ENCODE results near the gene EVX2.

EVX2 gene

DNA sequence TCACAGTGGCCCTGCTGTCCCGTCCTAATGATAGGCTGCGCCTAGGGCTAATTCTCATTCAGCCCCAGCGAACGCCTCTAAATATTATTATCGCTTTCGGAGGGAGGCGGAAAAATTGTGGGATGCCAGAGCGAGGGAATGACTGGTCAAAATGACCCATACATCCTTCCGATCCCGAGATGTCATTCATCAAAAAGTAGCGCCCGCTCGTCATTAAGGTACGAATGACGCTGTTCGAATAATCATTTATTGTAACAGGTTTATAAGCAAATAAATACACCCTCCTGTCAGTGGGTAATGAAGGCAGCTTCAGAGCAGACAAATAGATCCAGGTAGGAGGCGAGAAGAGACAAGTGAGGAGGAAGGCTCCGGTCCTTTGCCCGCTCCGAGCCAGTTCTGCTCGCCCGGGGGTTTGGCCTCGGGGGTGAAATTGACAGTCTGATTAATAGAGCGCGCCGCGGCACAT lies at the start of gene EVX2:
EVX2 (minus strand) TSS at position 167 of the 466 bp plus-strand sequence. CDS start 186 bp downstream, outside the sequence.
- in situ Hi-C loops (cut with HindIII; ENCODE audit: low sequenced_read_pairs): no loop called here

DNA sequence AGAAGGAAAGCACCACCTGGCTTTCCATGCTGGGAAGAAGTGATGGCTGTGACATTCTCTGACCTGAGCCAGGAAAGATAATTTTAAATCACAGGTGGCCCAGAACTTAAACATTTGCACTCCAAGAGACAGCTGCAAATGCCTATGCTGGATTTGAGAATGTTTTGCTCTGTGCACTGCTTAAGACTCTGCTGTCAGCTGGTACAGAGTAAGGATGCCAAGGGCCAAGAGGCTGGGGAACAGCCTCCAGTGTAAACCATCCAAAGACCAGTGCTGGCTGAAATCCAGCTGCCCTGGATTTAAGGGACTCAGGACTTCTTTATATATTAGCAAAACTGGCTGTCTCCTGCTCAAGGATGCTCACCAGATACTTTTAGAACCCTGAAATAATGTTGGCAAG lies 49.6 kb upstream of the EVX2 start:
- in situ Hi-C loops (cut with HindIII; ENCODE audit: low sequenced_read_pairs): no loop called here

DNA sequence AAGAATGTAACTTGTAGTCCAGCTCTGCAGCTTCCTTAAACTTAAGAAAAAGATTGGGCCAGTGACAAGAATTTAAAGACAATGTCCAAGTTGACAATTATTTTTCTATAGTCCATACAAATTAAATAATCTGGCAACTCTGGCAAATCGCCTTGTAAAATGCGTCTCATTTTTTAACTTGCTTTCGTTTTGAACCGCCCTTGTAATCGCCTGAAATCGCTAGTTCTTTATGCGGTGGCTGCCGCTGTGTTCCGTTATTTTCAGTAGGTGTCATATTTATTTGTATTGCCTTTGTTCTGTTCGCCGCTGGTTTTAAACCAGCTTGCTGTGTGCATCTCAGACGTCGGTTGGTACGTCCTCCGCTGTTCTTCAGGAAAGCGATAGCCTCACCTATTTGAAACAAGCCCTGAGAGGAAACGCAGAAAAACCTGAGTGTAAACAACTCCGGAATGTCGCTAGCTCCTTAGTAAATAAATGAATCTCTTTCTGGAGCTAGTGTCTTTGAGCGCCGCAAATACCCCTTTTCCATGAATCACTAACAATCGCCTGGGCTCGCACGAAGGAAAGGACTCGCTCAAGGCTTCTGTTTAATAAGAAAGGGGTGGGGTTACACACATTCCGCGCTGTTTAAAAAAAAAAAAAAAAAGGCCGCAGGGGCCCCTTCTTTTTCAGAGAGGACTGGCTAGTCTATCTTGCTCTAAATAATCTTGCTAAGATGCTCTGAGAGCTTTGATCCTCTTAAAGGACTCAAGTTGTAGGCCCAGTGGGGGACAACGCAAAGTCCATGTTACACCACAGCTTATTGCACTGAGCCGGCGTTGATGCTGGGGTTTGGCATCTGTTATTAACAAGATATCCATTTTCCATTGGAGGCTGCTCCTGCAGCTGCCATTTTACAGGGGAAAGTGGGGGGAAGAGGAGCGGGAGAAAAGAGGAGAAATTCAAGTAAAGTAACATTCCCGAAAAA lies 48.7 kb upstream of the EVX2 start:
- in situ Hi-C loops (cut with HindIII; ENCODE audit: low sequenced_read_pairs): no loop called here

DNA sequence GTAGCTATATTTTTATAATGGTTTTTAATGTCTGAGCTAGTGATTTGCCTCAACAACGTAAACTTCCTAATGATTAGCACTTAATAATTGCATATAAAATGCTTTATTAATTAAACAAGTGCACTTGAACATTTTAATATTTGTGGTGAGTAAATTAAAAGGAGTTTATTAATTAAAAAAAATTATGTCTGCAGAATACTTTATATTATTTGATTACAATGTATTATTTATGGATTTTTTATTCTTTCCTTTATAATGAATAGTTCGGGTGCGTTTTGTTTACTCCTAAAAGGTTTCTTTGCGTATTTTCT lies 48.0 kb upstream of the EVX2 start:
- in situ Hi-C loops (cut with HindIII; ENCODE audit: low sequenced_read_pairs): no loop called here

DNA sequence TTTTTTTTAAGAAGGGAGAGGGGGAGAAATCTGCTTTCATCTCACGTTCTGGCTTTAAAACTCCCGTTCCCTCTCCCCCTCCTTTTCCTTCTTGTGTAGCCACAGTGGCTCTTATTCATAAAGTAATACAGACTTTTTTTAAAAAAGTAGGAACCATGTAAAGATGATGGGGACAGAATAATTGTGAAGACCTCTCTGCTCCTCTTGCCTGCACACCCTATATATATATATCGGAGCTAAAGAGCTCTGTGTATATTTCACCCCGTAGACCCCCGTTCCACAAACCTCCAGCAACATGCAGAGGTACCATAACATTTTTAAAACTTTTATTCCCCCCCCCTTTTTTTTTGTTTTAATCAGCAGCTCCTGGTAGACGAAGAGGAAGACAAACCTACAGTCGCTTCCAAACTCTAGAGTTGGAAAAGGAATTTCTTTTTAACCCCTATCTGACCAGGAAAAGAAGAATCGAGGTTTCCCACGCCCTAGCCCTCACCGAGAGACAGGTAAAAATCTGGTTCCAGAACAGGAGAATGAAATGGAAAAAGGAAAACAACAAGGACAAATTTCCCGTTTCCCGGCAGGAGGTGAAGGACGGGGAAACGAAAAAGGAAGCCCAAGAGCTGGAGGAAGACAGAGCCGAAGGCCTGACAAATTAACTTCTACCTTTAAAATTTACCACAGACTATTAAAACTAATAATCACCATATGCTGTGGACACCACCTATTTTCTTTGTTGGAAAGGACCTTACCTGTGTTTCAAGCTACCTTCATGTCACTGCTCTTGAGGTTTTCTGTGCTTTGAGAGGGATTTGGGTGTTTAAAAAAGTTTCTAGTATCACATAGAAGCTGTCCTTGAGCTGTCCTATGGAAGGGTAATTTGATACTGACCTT lies 47.4 kb upstream of the EVX2 start:
- in situ Hi-C loops (cut with HindIII; ENCODE audit: low sequenced_read_pairs): no loop called here

DNA sequence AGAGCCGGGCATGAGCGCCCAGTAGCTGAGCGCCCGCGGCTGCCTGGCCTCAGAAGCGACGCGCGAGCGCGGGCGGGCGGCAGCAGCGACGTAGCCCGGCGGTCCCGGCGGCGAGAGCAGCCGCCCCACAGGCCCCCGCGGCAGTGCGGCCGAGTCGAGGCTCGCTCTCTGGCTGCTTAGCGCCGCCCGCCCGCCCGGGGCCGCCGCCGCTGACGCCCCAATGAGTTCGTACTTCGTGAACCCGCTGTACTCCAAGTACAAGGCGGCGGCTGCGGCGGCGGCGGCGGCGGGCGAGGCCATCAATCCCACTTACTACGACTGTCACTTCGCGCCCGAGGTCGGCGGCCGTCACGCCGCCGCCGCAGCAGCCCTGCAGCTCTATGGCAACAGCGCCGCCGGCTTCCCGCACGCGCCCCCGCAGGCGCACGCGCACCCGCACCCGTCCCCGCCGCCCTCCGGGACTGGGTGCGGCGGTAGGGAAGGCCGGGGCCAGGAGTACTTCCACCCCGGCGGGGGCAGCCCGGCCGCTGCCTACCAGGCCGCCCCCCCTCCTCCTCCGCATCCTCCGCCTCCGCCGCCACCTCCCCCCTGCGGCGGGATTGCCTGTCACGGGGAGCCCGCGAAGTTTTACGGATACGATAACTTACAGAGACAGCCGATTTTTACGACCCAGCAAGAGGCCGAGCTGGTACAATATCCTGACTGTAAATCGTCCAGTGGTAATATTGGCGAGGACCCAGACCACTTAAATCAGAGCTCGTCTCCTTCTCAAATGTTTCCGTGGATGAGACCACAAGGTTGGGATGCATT lies 46.6 kb upstream of the EVX2 start:
- in situ Hi-C loops (cut with HindIII; ENCODE audit: low sequenced_read_pairs): no loop called here

DNA sequence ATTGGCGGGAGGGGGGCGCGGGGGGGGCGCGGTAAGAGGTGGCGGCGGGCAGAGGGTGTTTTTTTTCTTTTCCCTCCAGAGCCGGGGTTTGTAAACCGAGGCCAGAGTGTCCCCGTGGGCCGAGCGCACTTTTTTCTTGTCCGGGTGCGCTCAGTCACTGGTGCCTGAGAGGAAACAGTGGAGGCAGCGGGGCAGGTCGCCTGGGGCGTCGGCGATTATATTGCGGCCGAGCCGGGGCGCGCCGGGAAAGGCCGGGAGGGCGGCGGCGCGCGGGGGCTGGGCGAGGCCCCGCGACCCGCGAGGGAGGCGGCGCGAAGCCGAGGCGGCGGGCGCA lies 46.0 kb upstream of the EVX2 start:
- in situ Hi-C loops (cut with HindIII; ENCODE audit: low sequenced_read_pairs): no loop called here

DNA sequence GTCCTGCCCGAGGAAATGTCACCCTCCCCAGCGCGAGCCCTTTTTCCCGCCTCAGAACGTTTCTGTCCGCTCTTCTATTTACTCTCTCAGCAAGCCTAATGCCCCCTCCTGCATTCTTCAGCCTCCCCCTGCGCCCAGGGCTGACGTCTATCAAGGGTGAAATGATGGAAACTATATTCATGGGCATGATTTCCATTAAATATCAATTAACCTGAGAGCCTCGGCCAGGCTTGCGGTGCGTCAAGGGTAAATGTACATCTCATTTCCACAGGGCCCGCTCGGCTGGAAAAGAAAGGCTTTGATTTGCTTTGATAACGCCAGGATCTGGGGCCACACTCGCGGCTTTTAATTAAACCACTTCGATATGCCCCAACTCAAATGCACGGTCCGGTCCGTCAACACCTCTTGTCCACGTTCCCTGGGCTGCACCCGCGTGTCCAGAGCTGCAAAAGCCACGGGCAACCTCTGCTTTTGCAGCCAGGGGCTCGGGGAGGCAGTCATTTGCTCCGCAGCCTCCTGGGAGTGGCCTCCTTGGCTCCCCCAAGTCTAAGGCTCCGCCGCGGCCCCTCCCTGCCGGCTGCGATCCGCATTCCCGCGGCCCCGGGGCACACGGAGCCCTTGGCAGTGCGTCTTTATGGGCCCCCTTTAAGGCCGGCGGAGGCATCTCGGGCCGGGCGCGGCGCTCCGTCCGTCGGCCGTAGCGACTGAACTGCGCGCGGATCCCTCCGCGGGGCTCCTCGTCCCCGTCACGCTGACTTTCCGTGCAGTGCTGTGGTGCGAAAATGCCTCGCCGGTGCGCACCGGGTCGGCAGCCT lies 45.4 kb upstream of the EVX2 start, which contains the start of gene HOXD8:
HOXD8 (plus strand) TSS at position 724 of the 815 bp plus-strand sequence. CDS start 662 bp downstream, outside the sequence.
- in situ Hi-C loops (cut with HindIII; ENCODE audit: low sequenced_read_pairs): no loop called here

DNA sequence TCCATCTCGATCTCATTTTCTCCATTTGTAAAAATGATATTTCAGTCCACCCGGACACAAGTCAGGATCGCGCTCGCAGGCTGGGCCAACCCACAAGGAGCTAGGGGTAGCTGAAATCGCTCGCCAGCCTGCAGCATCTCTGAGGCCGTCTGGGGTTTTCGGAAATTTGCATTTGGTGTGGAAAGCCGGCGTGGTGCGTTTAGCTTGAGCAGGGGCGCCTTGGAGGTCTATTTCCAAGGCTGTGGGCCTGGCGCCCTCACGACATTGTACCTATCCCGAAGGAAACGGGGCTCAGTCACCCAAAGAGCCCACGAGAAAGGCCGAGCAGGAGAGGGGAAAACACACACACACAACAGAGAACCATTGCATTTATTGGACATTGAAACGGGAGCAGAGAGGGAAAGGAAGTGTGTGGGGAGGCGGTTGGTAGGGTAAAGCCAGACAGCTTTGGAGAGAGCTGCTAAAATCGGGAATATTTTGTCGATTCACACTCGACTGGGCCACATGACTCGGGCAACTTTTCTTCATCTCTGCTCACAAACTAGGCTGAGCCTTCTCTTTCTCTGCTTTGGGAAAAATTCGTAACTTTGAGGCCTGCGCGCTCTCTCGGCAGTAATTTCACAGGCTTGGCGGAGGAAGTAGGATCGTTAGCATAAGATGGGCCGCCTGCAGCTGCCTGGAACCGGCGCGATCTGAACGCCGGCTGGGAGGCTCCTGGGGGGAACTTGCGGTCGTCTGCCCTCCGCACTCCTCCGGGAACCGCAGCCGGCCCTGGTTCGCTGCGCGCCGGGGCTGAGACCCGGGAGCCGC lies 44.6 kb upstream of the EVX2 start:
- in situ Hi-C loops (cut with HindIII; ENCODE audit: low sequenced_read_pairs): no loop called here

DNA sequence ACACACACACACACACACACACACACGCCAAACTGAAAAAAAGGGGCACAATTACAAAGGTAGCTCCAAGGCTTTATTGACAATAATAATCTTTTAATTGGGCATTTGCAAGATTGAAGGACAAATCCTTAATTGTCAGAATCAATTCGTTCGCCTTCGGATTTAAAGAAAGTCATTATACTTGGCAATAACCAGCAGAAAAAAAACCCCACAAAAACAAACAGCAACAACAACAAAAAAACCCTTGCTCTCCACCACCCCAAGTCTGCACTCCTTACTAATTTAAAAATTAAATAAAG lies 44.0 kb upstream of the EVX2 start:
- in situ Hi-C loops (cut with HindIII; ENCODE audit: low sequenced_read_pairs): no loop called here

DNA sequence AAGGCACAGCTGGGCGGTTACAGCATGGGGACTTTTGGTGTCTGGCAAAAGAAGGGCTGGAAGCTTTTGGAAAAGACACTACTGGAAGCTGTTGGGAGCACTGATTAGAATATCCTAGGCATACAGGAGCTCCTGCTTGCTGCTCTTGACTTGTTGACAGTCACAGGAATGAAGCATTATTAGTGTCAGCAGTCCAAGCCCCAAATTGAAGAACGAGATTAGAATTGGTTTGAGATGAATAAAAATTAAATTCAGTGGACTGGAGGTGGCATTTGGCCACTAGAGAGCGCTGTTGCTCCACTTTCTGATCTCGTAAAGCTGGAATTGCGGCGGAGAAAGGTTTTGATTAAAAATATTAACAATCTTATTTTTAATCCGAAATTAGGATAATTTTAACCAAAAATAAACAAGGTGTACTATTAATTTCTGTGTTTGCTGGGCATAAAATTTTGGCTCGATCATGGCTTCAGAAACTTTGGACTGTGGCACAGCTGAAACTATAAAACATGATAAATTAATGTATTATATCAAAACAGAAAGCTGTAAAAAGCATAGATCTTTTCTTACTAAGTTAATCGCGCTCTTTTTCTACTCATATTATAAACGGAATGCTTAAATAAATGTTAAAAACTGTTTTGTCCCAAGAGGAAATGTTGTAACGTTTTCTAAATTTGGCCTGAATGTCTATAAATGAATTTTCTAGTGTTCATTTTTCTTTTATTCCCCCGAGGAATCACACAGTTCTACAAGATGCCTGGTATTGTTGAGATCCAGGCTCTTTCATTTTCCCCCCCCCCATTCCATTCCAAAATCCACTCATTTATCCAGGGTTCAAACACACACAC lies 43.4 kb upstream of the EVX2 start:
- in situ Hi-C loops (cut with HindIII; ENCODE audit: low sequenced_read_pairs): no loop called here

DNA sequence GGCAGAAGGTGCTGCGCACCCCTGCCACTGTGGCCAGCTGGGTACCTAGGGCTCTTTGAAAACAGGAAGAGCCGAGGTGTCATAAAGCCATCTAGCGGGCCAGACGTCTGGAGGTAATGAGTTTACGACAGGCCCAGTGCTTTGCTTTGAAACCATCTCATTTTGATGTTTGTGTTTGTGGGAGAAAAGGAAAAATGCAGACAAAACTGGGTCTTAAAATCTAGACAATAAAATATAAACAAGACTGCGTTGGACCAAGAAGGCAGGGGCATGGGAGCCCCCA lies 42.0 kb upstream of the EVX2 start:
- in situ Hi-C loops (cut with HindIII; ENCODE audit: low sequenced_read_pairs): no loop called here

DNA sequence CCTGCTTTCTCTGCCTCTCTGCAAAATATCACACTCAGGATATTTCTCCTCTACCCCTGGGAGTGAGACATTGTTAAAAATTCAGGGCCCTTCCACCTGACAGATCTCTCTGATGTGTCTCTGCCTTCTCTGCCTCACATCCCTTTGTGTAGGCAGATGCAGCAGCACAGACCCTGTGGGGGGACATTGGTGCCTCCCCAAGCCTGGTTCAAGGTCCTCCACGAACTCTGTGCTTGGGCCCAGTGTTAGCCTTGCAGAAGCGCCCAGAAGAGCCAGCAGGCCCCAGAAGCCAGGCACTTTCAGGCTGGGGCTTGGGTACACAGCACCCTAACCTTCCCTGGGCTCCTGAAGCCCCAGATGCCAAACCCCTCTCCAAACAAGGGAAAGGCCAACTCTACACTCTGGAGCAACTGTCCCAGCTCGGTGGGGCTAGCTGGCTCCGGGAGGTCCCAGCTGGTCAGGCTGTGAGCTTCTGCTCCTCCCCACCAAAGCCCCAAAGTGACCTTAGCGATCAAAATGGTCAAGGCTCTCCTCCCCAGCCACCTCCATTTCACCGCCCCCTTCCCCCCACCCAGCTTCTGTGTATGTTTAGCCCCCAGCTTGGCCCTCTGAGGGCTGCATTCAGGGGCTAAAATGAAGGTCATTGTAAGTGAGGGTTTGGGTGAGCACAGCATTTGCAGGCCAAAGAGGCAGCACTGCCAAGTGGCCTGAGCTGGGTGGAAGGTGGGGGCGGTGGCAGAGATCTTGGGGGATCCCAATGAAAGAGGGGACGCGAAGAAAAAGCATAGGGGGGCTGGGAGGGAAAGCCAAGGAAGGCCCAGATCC lies 41.4 kb upstream of the EVX2 start:
- in situ Hi-C loops (cut with HindIII; ENCODE audit: low sequenced_read_pairs): loop anchor here (25.0 kb wide), 1 partner anchor 1012 kb away; no protein-coding TSS in a partner anchor

DNA sequence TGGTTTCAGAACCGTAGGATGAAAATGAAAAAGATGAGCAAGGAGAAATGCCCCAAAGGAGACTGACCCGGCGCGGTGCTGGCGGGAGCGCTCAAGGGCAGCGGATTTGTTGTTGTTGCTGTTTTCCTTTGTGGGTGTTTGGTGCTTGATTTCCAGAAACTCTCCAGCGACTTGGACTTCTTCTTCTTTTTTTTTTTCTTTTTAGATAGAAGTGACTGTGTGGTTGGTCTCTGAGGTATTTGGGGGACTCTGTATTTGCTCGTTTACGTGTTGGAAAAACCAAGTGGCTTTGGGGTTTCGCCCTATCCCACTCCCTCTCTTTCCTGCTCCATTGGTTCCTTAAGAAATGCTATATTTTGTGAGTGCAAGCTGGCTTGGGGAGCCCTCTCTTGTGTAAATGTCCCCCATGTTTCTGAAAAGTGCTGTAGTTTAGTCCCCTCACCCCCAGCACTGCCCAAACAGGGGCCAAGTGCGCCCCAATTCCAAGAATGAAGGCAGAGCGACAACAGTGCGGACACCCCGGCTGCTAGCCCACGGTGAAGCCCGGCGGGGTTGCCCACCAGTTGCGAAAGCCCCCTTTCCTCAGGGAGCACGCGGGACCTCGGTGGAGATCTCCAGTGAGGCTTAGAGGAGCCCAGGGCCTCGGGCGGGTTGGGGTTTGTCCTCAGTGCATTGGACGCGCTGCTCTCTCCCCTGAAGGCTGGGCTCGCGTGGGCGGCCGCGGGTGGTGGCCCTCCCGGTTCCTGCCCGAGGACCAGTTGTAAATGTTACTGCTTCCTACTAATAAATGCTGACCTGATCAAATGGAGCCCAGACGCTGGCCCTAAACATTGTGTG lies 40.6 kb upstream of the EVX2 start:
- in situ Hi-C loops (cut with HindIII; ENCODE audit: low sequenced_read_pairs): loop anchor here (25.0 kb wide), 1 partner anchor 1013 kb away; no protein-coding TSS in a partner anchor

DNA sequence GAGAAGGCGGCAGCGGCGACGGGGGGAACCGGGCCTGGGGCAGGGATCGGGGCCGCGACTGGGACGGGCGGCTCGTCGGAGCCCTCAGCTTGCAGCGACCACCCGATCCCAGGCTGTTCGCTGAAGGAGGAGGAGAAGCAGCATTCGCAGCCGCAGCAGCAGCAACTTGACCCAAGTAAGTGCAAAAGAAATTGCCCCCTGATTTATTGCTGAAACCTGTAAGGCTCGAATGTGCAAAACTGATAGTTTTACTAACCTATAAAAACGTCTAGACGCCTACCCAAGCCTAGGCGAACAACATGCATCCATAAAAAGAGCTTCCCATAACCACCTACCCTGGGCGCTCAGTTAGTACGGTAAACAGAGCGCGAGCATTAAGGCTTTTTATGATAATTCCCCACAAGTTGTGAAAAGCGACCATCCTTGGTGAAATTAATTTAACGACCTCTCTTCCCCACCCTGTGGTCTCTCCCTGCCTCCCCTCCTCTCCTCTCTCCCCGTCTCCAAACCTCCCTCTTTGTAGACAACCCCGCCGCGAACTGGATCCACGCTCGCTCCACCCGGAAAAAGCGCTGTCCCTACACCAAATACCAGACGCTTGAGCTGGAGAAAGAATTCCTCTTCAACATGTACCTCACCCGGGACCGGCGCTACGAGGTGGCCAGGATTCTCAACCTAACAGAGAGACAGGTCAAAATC lies 39.8 kb upstream of the EVX2 start:
- in situ Hi-C loops (cut with HindIII; ENCODE audit: low sequenced_read_pairs): loop anchor here (25.0 kb wide), 1 partner anchor 1014 kb away; no protein-coding TSS in a partner anchor
